BLaER1 (cell line): Measurements from ENCODE around the gene ELP1.

Source experiments
- H3K27ac ChIP-seq: shearing (Covaris generic); formaldehyde crosslinking; 2 replicates; pipeline ENCODE4 v1.8.1; 2022
- H3K27me3 ChIP-seq: shearing (Covaris generic); formaldehyde crosslinking; 2 replicates; pipeline ENCODE4 v1.8.1; 2022
- H3K36me3 ChIP-seq: shearing (Covaris generic); formaldehyde crosslinking; 2 replicates; pipeline ENCODE4 v1.8.1; 2022
- H3K4me1 ChIP-seq: shearing (Covaris generic); formaldehyde crosslinking; 2 replicates; pipeline ENCODE4 v1.8.1; 2022
- H3K4me2 ChIP-seq: shearing (Covaris generic); formaldehyde crosslinking; 2 replicates; pipeline ENCODE4 v1.8.1; 2022
- H3K4me3 ChIP-seq: shearing (Covaris generic); formaldehyde crosslinking; 2 replicates; pipeline ENCODE4 v1.8.1; 2022
- H3K9ac ChIP-seq: shearing (Covaris generic); formaldehyde crosslinking; 2 replicates; pipeline ENCODE4 v1.8.1; 2022
- H3K9me3 ChIP-seq: shearing (Covaris generic); formaldehyde crosslinking; 2 replicates; pipeline ENCODE4 v1.8.1; 2022
- H4K20me1 ChIP-seq: shearing (Covaris generic); formaldehyde crosslinking; 2 replicates; pipeline ENCODE4 v1.8.1; 2022
- Cebpa-rat ChIP-seq: shearing (Covaris generic); IDR thresholded peaks from 2 replicates; pipeline ENCODE4 v1.8.1; 2022

Gene ELP1

DNA sequence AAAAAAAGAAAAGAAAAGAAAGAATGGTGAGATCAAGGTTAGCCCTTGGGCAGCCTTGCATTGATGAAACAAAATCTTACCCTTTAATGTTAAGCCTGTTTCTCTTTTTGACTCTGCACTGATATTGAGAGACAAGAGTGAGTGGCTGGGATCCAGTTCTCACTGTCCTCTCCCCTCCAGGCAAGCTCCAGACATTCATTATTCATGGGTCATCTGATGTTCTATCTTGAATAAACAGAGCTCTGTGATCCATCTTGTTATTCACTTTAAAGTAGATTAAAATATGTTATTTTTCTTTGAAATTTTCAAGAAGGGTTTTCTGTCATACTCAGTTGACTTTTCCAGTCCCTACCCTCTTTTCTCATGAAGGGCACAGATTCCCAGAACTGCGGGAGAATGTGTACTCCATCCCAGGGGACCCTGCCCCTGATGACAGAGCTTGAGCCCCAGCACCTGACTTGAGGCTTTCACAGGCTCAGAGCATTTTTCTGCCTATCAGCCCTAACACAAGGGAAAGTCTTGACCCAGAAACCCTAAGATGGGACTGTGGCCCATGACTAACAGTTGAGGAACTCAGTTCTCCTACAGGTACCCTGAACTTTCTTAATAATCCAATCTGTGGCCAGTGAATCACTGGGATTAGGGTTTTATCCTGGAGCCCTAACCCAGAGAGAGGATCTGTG lies 102.3 kb downstream of the ELP1 start:
- H3K27me3 ChIP-seq: no peaks in the 10 kb centered on the region
- no peaks in the 10 kb centered on the region for H3K9me3 ChIP-seq
- H3K4me3 ChIP-seq: no peak overlapping the region
- H3K4me2 ChIP-seq: peak overlapping the region; percentile 36
- H4K20me1 ChIP-seq: no peaks in the 10 kb centered on the region
- H3K27ac ChIP-seq: no peak overlapping the region
- no peak for TF ChIP-seq Cebpa-rat
- H3K9ac ChIP-seq: no peak overlapping the region
- no peaks in the 10 kb centered on the region for H3K36me3 ChIP-seq
- H3K4me1 ChIP-seq: peaks cover 55% of the 10 kb centered on the region

DNA sequence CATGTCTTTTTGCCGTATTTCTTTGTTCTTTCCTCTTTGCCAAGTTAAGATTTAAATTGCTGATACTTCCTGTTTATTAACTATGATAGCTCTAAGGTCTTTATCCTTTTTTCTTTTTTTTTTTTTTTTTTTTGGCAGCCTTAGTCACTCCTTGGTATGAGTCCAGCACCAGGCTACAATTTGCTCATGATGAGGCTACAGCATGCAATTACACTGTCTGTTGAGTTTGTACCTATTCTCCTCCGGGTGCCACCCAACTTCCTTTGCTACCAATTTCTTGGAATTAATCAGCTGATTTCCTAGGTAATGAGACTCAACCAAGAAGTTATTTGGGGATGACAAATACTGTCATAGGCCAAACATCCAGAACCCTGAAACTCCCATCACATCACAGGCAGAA lies 103.7 kb downstream of the ELP1 start:
- 0 out of 2 replicates have a peak, but pooled peaks cover 3% of the 10 kb centered on the region for H3K9me3 ChIP-seq
- no peaks in the 10 kb centered on the region for H4K20me1 ChIP-seq
- H3K27me3 ChIP-seq: no peaks in the 10 kb centered on the region
- no peak overlapping the region for H3K4me2 ChIP-seq
- H3K4me3 ChIP-seq: no peak overlapping the region
- H3K36me3 ChIP-seq: no peaks in the 10 kb centered on the region
- no peak overlapping the region for H3K9ac ChIP-seq
- TF ChIP-seq Cebpa-rat: no peak
- H3K27ac ChIP-seq: no peak overlapping the region
- peaks cover 41% of the 10 kb centered on the region for H3K4me1 ChIP-seq

DNA sequence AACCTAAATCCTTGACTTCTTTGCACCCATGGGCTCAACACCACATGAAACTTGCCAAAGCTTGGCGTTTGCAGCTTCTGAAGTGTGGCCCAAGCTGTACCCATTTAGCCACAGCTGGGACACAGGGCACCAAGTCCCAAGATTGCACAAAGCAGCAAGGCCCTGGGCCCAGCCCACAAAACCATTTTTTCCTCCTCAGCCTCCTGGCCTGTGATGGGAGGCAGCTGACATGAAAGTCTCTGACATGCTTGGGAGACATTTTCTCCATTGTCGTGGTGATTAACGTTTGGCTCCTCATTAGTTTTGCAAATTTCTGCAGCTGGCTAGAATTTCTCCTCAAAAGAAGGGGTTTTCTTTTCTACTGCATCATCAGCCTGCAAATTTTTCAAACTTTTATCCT lies 110.1 kb downstream of the ELP1 start:
- Histone ChIP-seq H3K4me3 (no peak overlapping the region), H3K4me2 (no peak overlapping the region)
- TF ChIP-seq Cebpa-rat: no peak

More for the DNA sequence above, 110.1 kb downstream of the ELP1 start:
- Histone ChIP-seq H3K27me3 (no peaks in the 10 kb centered on the region), H4K20me1 (no peaks in the 10 kb centered on the region), H3K4me1 (peaks cover 2% of the 10 kb centered on the region; the same call in 1 of the 2 replicates), H3K9ac (no peak overlapping the region), H3K36me3 (no peaks in the 10 kb centered on the region), H3K9me3 (peaks cover 28% of the 10 kb centered on the region), H3K27ac (no peak overlapping the region)
